Measurements from ENCODE around the gene LEAP2.

Gene LEAP2

GRCh38 chr5:132871459-132872284 is 1.8 kb upstream of the LEAP2 start:
- no peak overlapping the region for H3K27ac ChIP-seq
- no peak overlapping the region for H3K4me3 ChIP-seq

GRCh38 chr5:132872788-132873118 is 715 bp upstream of the LEAP2 start:
- Histone ChIP-seq H3K4me3 (no peak overlapping the region), H3K27ac (no peak overlapping the region)

GRCh38 chr5:132873930-132874271 is 433 bp downstream of the LEAP2 start:
- H3K4me3 ChIP-seq: no peak overlapping the region

GRCh38 chr5:132876020-132876759 is 2.7 kb downstream of the LEAP2 start:
- no peak overlapping the region for H3K27ac ChIP-seq
- H3K4me3 ChIP-seq: no peak overlapping the region

More at GRCh38 chr5:132873930-132874271, 433 bp downstream of the LEAP2 start:
- H3K27ac ChIP-seq: no peak overlapping the region

- H3K4me3 ChIP-seq: no peak overlapping the region
- H3K27ac ChIP-seq: peak overlapping the region in 1 of 21 experiments; percentile 6
Measured at GRCh38 chr5:132877466-132877865, 4.0 kb downstream of the LEAP2 start.

- no peak overlapping the region for H3K4me3 ChIP-seq
- H3K27ac ChIP-seq: peak overlapping the region in 1 of 21 experiments; percentile 6
Measured at GRCh38 chr5:132877938-132878337, 4.5 kb downstream of the LEAP2 start.

GRCh38 chr5:132883261-132883834 is 9.9 kb downstream of the LEAP2 start:
- no peak overlapping the region for H3K4me3 ChIP-seq
- H3K27ac ChIP-seq: no peak overlapping the region

GRCh38 chr5:132884548-132884947 is 11.1 kb downstream of the LEAP2 start:
- H3K4me3 ChIP-seq: no peak overlapping the region
- H3K27ac ChIP-seq: no peak overlapping the region

GRCh38 chr5:132886064-132886823 is 12.8 kb downstream of the LEAP2 start:
- Histone ChIP-seq H3K27ac (no peak overlapping the region), H3K4me3 (no peak overlapping the region)

- Histone ChIP-seq H3K27ac (no peak overlapping the region), H3K4me3 (no peak overlapping the region)
Measured at GRCh38 chr5:132887283-132887682, 13.8 kb downstream of the LEAP2 start.

- no peak overlapping the region for H3K27ac ChIP-seq
Measured at GRCh38 chr5:132889501-132889900, 16.0 kb downstream of the LEAP2 start.

GRCh38 chr5:132890817-132891216 is 17.3 kb downstream of the LEAP2 start:
- H3K27ac ChIP-seq: no peak overlapping the region
- no peak overlapping the region for H3K4me3 ChIP-seq

More at GRCh38 chr5:132889501-132889900, 16.0 kb downstream of the LEAP2 start:
- H3K4me3 ChIP-seq: no peak overlapping the region

- Histone ChIP-seq H3K4me3 (no peak overlapping the region), H3K27ac (no peak overlapping the region)
Measured at GRCh38 chr5:132895719-132896305, 22.3 kb downstream of the LEAP2 start.

- Histone ChIP-seq H3K27ac (no peak overlapping the region), H3K4me3 (no peak overlapping the region)
Measured at GRCh38 chr5:132896685-132897084, 23.2 kb downstream of the LEAP2 start.

- Histone ChIP-seq H3K27ac (no peak overlapping the region), H3K4me3 (no peak overlapping the region)
Measured at GRCh38 chr5:132898094-132898493, 24.6 kb downstream of the LEAP2 start.

GRCh38 chr5:132901036-132901435 is 27.6 kb downstream of the LEAP2 start:
- H3K4me3 ChIP-seq: no peak overlapping the region

GRCh38 chr5:132901730-132902129 is 28.3 kb downstream of the LEAP2 start:
- H3K27ac ChIP-seq: no peak overlapping the region
- H3K4me3 ChIP-seq: no peak overlapping the region

More at GRCh38 chr5:132901036-132901435, 27.6 kb downstream of the LEAP2 start:
- H3K27ac ChIP-seq: no peak overlapping the region

- no peak overlapping the region for H3K27ac ChIP-seq
Measured at GRCh38 chr5:132905938-132906337, 32.5 kb downstream of the LEAP2 start.

GRCh38 chr5:132907161-132907560 is 33.7 kb downstream of the LEAP2 start:
- no peak overlapping the region for H3K27ac ChIP-seq
- no peak overlapping the region for H3K4me3 ChIP-seq

More at GRCh38 chr5:132905938-132906337, 32.5 kb downstream of the LEAP2 start:
- H3K4me3 ChIP-seq: no peak overlapping the region

GRCh38 chr5:132909702-132910101 is 36.2 kb downstream of the LEAP2 start:
- H3K27ac ChIP-seq: no peak overlapping the region
- no peak overlapping the region for H3K4me3 ChIP-seq

Measured in skin epidermis (tissue), 12 donors.